ENCODE data around the gene CELSR1.

Gene CELSR1

GRCh38 chr22:46448333-46448732 is 89.1 kb downstream of the CELSR1 start:
- Histone ChIP-seq H3K4me3 (ENCODE audit: low read length) (no peak overlapping the region), H3K4me1 (ENCODE audit: low read length) (no peaks in the 10 kb centered on the region), H4K20me1 (ENCODE audit: insufficient read depth, low read length) (peaks cover 4% of the 10 kb centered on the region; the same call in 1 of the 2 replicates), H3K79me2 (ENCODE audit: low read length) (no peaks in the 10 kb centered on the region), H3K9me3 (ENCODE audit: insufficient read depth, low read length) (no peaks in the 10 kb centered on the region), H3K4me2 (ENCODE audit: low read length) (no peak overlapping the region), H3K27me3 (ENCODE audit: low read depth, low read length) (peaks cover 43% of the 10 kb centered on the region), H2AFZ (ENCODE audit: low read depth, low read length) (no peak overlapping the region), H3K36me3 (replicated peaks; ENCODE audit: low read depth, low read length) (no peaks in the 10 kb centered on the region), H3K27ac (ENCODE audit: low read length) (no peak overlapping the region), H3K9ac (ENCODE audit: low read length) (no peak overlapping the region)
- TF ChIP-seq EZH2phosphoT487 (IDR thresholded peaks at IDR 0.05; ENCODE audit: low read depth) (no peak), CTCF (IDR thresholded peaks at IDR 0.05; ENCODE audit: low read depth, low read length) (no peak)

GRCh38 chr22:46447906-46448305 is 89.5 kb downstream of the CELSR1 start:
- H3K27ac ChIP-seq (ENCODE audit: low read length) = no peak overlapping the region
- H3K4me2 ChIP-seq (ENCODE audit: low read length) = no peak overlapping the region
- H2AFZ ChIP-seq (ENCODE audit: low read depth, low read length) = no peak overlapping the region
- H3K36me3 ChIP-seq (replicated peaks; ENCODE audit: low read depth, low read length) = no peaks in the 10 kb centered on the region
- no peaks in the 10 kb centered on the region for H3K79me2 ChIP-seq (ENCODE audit: low read length)
- peaks cover 39% of the 10 kb centered on the region for H3K27me3 ChIP-seq (ENCODE audit: low read depth, low read length)
- no peaks in the 10 kb centered on the region for H3K9me3 ChIP-seq (ENCODE audit: insufficient read depth, low read length)
- H3K9ac ChIP-seq (ENCODE audit: low read length) = no peak overlapping the region
- no peak overlapping the region for H3K4me3 ChIP-seq (ENCODE audit: low read length)
- no peaks in the 10 kb centered on the region for H3K4me1 ChIP-seq (ENCODE audit: low read length)
- H4K20me1 ChIP-seq (ENCODE audit: insufficient read depth, low read length) = peaks cover 3% of the 10 kb centered on the region; the same call in 1 of the 2 replicates
- TF ChIP-seq CTCF (IDR thresholded peaks at IDR 0.05; ENCODE audit: low read depth, low read length) = no peak
- no peak for TF ChIP-seq EZH2phosphoT487 (IDR thresholded peaks at IDR 0.05; ENCODE audit: low read depth)

GRCh38 chr22:46446799-46447198 is 90.6 kb downstream of the CELSR1 start:
- Histone ChIP-seq H2AFZ (ENCODE audit: low read depth, low read length) (no peak overlapping the region), H3K36me3 (replicated peaks; ENCODE audit: low read depth, low read length) (no peaks in the 10 kb centered on the region), H3K4me2 (ENCODE audit: low read length) (no peak overlapping the region), H3K9me3 (ENCODE audit: insufficient read depth, low read length) (no peaks in the 10 kb centered on the region), H3K4me1 (ENCODE audit: low read length) (no peaks in the 10 kb centered on the region), H3K27ac (ENCODE audit: low read length) (no peak overlapping the region), H3K4me3 (ENCODE audit: low read length) (no peak overlapping the region), H3K9ac (ENCODE audit: low read length) (no peak overlapping the region), H4K20me1 (ENCODE audit: insufficient read depth, low read length) (no peaks in the 10 kb centered on the region), H3K27me3 (ENCODE audit: low read depth, low read length) (peaks cover 29% of the 10 kb centered on the region), H3K79me2 (ENCODE audit: low read length) (no peaks in the 10 kb centered on the region)
- TF ChIP-seq CTCF (IDR thresholded peaks at IDR 0.05; ENCODE audit: low read depth, low read length) (no peak), EZH2phosphoT487 (IDR thresholded peaks at IDR 0.05; ENCODE audit: low read depth) (no peak)

- no peak overlapping the region for H3K27ac ChIP-seq (ENCODE audit: low read length)
- H3K79me2 ChIP-seq (ENCODE audit: low read length) = no peaks in the 10 kb centered on the region
- no peak overlapping the region for H3K4me2 ChIP-seq (ENCODE audit: low read length)
These were observed 91.5 kb downstream of the CELSR1 start for GRCh38 chr22:46445771-46446420.

More at GRCh38 chr22:46445771-46446420, 91.5 kb downstream of the CELSR1 start:
- H4K20me1 ChIP-seq (ENCODE audit: insufficient read depth, low read length) = no peaks in the 10 kb centered on the region
- no peaks in the 10 kb centered on the region for H3K9me3 ChIP-seq (ENCODE audit: insufficient read depth, low read length)
- peaks cover 30% of the 10 kb centered on the region for H3K27me3 ChIP-seq (ENCODE audit: low read depth, low read length)
- no peak overlapping the region for H3K4me3 ChIP-seq (ENCODE audit: low read length)
- H3K36me3 ChIP-seq (replicated peaks; ENCODE audit: low read depth, low read length) = no peaks in the 10 kb centered on the region
- H3K9ac ChIP-seq (ENCODE audit: low read length) = no peak overlapping the region
- H3K4me1 ChIP-seq (ENCODE audit: low read length) = no peaks in the 10 kb centered on the region
- no peak overlapping the region for H2AFZ ChIP-seq (ENCODE audit: low read depth, low read length)
- TF ChIP-seq CTCF (IDR thresholded peaks at IDR 0.05; ENCODE audit: low read depth, low read length) = no peak
- no peak for TF ChIP-seq EZH2phosphoT487 (IDR thresholded peaks at IDR 0.05; ENCODE audit: low read depth)

Data from OCI-LY3 (cell line).